AG09319 (cell line): ENCODE data around the gene C20orf202.

ENCODE experiments used
- DNase-seq: peaks from one replicate; pipeline ENCODE4 v3.0.0-alpha.2; 2010; ENCODE audit warnings: low read depth; ENCODE audit errors: extremely low read depth
- TF ChIP-seq, protein P1 (sequence below): IDR thresholded peaks from 2 replicates; pipeline ENCODE4 v1.5.1; 2011; ENCODE audit warnings: low read depth, mild to moderate bottlenecking, inconsistent platforms, low read length, moderate library complexity

C20orf202 gene

DNA sequence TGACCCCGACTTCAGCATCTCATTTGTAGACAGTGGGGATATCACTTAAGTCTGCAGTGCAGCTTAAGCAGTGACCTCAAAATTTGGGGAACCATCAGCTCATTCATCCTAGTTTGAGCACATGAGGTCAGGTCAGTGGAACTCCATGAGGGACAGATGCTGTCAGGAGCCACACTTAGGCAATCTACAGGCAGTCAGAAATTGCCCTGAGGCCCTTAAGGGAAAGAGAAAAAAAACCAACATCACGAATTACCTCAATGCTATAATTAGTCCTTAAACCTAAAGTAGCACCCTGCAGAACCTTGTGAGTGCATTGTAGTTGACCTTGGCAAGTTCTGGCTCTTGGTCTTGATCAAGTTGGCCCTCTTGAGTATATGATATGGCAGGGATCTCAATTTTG, 39.6 kb upstream of the C20orf202 start:
- TF ChIP-seq, protein P1, sequence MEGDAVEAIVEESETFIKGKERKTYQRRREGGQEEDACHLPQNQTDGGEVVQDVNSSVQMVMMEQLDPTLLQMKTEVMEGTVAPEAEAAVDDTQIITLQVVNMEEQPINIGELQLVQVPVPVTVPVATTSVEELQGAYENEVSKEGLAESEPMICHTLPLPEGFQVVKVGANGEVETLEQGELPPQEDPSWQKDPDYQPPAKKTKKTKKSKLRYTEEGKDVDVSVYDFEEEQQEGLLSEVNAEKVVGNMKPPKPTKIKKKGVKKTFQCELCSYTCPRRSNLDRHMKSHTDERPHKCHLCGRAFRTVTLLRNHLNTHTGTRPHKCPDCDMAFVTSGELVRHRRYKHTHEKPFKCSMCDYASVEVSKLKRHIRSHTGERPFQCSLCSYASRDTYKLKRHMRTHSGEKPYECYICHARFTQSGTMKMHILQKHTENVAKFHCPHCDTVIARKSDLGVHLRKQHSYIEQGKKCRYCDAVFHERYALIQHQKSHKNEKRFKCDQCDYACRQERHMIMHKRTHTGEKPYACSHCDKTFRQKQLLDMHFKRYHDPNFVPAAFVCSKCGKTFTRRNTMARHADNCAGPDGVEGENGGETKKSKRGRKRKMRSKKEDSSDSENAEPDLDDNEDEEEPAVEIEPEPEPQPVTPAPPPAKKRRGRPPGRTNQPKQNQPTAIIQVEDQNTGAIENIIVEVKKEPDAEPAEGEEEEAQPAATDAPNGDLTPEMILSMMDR: no peak

DNA sequence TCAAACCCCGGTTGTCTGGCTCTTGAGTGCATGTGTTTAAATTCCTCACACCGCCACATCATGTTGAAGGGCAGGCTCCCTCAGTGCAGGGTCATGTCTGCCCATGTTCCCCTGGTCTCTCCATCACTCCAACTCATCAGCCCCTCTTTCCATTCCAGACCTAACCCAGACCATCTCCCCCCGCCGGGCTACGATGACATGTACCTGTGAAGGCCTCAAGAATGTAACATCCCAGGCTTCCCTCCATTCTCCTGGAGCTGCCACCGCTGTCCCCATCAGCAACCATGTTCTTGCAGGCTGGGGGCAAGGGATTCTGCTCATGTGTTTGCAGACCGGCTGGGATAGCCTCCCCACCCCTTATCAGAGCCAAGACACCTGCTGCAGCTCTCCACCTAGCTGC, 38.4 kb upstream of the C20orf202 start:
- no peak for DNase-seq
- TF ChIP-seq, protein P1: no peak

More for the DNA sequence above, 39.6 kb upstream of the C20orf202 start:
- DNase-seq: no peak

DNA sequence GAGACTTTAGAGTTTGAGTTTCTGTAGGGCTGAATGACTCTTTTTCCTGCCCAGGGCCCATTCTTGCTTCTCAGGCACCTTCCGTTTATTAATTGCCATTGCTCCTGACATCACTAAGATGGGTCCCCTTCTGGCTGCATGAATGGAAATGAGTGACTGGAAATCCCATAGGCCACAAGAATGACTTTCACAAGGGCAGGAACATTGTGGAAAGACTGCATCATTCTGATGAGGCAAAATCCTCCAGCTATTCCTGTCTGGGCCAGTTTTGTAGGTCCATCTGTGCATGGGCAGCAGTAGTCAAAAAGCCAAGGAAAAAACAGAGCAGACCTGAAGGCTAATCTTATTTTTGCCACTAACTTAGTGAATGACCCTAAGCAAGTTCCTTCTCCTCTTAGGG, 37.7 kb upstream of the C20orf202 start:
- no peak for DNase-seq
- TF ChIP-seq, protein P1: no peak

DNA sequence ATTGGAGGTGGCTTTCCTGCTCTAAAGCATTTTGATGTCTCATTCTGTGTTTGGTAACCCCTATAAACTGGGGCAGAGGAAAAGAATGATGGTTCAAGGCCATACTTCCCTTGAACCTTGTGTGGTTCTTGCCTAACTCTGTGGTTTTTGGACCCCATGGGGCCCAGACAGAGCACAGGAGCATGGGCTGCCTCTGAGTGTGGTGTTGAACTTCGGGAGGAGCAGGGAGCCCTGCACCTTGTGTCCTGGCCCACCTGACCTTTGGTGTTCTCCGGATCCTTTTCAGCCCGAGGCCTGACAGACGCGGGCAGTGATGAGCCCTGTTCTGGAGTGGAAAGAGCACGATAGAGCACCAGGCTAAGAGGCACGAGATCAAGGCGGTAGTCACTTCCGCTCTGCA, 37.3 kb upstream of the C20orf202 start:
- TF ChIP-seq, protein P1: no peak
- no peak for DNase-seq

DNA sequence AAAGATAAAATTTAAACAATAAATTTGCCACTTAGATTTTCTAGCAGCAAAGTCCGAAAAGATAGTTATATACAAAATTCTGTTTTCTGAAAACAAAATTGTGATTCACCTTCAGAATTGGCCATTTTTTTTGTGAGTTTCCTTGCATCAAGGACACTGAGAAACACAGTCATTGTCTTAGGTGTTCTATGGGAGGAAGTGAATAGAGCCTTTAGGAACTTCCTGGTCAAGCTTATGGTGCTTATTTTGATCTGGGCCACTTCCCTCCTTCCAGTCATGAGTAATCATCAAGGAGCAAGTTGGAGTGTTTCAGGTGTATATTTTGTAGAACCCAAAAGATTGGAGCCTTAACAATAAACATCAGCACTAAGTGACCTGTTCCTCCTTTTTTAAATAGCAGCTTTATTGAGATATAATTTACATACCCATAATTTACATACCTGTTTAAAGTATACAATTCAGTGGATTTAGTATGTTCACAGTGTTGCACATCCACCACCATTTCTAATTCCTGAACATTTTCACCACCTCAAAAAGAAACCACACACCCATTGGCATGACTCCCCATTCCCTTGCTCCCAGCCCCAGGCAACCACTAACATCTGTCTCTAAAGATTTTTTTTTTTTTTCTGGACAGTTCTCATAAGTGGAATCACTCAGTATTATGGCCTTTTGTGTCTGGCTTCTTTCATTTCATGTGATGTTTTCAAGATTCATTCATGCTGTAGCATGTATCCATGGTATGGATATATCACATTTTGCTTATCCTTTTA, 36.1 kb upstream of the C20orf202 start:
- TF ChIP-seq, protein P1: no peak
- DNase-seq: no peak

DNA sequence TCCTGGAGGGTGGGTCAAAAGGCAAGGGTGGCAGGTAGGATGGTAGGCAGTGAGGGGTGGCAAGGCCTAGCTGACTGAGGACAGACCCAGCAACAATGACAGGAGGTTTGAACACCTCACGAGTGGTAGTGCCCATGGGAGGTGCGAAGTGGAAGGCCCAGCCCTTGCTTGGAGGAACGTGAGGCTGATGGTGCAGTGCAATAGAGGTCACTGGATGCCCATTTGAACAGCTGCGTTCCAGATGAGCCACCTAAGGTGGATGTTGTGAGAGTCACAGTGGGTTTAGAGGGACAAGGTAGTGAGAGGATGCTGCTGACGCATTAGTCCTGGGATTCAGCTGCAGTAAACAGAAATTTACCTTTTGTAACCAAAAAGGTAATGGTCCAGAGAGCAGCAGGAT, 34.0 kb upstream of the C20orf202 start:
- DNase-seq: no peak
- TF ChIP-seq, protein P1: no peak

DNA sequence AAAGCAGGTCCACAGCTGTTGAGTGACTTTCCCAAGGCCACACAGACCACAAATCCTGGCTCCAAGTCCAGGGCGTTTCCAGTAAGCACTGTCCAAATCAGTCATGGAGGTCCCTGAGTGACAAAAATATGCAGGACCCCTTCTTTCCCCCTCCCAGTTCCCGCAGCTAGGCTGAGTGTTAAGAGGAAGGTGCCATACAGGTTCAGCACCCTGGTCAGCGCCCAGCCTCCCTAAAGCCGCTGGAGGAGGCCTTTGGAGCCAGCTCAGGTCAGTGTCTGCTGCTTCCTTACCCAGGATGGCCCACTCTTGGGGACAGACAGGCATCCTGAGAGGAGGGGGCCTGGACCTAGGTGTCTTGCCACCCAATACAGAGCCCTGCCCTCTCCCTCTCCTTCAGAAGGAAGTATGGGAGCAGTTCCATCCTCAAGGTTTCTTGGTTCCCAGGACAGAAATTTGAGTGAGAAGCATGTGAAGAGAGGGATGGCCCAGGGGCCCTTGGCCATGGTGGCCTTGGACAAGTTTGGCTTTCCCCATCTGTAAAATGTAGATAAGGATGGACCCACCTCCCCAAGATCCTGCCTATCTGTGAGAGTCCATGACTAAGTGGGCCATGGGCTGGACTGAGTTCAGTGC, 31.7 kb upstream of the C20orf202 start:
- TF ChIP-seq, protein P1: no peak
- DNase-seq: no peak
